Measurements from ENCODE around the gene ARMC10. TPM values are rescaled to one million over a fixed set of nuclear protein-coding genes. Genes with fewer than 3 reads are reported as not detected.
A peak's percentile ranks its signal among the peaks of the same experiment; 100 is the strongest.

The ARMC10 gene
- total and polyA plus RNA-seq, 9 of the 15 experiments (the other 6 are each of a cell fraction or from before 2014, with no cell fraction given): 17.0 to 113 (median 72.6) TPM

DNA sequence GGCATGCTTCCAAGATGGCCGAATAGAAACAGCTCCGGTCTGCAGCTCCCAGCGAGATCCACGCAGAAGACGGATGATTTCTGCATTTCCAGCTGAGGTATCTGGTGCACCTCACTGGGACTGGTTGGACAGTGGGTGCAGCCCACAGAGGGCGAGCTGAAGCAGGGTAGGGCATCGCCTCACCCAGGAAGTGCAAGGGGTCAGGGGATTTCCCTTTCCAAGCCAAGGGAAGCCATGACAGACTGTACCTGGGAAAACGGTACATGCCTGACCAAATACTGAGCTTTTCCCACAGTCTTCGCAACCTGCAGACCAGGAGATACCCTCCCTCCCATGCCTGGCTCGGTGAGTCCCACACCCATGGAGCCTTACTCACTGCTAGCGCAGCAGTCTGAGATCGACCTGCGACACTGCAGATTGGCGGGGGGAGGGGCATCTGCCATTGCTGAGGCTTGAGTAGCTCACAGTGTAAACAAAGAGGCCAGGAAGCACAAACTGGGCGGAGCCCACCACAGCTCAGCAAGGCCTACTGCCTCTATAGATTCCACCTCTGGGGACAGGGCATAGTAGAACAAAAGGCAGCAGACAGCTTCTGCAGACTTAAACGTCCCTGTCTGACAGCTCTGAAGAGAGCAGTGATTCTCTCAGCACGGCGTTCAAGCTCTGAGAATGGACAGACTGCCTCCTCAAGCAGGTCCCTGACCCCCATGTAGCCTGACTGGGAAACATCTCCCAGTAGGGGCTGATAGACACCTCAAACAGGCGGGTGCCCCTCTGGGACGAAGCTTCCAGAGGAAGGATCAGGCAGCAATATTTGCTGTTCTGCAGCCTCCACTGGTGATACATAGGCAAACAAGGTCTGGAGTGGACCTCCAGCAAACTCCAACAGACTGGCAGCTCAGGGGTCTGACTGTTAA lies 36.9 kb upstream of the ARMC10 start (continued):
- TF ChIP-seq, protein P1, sequence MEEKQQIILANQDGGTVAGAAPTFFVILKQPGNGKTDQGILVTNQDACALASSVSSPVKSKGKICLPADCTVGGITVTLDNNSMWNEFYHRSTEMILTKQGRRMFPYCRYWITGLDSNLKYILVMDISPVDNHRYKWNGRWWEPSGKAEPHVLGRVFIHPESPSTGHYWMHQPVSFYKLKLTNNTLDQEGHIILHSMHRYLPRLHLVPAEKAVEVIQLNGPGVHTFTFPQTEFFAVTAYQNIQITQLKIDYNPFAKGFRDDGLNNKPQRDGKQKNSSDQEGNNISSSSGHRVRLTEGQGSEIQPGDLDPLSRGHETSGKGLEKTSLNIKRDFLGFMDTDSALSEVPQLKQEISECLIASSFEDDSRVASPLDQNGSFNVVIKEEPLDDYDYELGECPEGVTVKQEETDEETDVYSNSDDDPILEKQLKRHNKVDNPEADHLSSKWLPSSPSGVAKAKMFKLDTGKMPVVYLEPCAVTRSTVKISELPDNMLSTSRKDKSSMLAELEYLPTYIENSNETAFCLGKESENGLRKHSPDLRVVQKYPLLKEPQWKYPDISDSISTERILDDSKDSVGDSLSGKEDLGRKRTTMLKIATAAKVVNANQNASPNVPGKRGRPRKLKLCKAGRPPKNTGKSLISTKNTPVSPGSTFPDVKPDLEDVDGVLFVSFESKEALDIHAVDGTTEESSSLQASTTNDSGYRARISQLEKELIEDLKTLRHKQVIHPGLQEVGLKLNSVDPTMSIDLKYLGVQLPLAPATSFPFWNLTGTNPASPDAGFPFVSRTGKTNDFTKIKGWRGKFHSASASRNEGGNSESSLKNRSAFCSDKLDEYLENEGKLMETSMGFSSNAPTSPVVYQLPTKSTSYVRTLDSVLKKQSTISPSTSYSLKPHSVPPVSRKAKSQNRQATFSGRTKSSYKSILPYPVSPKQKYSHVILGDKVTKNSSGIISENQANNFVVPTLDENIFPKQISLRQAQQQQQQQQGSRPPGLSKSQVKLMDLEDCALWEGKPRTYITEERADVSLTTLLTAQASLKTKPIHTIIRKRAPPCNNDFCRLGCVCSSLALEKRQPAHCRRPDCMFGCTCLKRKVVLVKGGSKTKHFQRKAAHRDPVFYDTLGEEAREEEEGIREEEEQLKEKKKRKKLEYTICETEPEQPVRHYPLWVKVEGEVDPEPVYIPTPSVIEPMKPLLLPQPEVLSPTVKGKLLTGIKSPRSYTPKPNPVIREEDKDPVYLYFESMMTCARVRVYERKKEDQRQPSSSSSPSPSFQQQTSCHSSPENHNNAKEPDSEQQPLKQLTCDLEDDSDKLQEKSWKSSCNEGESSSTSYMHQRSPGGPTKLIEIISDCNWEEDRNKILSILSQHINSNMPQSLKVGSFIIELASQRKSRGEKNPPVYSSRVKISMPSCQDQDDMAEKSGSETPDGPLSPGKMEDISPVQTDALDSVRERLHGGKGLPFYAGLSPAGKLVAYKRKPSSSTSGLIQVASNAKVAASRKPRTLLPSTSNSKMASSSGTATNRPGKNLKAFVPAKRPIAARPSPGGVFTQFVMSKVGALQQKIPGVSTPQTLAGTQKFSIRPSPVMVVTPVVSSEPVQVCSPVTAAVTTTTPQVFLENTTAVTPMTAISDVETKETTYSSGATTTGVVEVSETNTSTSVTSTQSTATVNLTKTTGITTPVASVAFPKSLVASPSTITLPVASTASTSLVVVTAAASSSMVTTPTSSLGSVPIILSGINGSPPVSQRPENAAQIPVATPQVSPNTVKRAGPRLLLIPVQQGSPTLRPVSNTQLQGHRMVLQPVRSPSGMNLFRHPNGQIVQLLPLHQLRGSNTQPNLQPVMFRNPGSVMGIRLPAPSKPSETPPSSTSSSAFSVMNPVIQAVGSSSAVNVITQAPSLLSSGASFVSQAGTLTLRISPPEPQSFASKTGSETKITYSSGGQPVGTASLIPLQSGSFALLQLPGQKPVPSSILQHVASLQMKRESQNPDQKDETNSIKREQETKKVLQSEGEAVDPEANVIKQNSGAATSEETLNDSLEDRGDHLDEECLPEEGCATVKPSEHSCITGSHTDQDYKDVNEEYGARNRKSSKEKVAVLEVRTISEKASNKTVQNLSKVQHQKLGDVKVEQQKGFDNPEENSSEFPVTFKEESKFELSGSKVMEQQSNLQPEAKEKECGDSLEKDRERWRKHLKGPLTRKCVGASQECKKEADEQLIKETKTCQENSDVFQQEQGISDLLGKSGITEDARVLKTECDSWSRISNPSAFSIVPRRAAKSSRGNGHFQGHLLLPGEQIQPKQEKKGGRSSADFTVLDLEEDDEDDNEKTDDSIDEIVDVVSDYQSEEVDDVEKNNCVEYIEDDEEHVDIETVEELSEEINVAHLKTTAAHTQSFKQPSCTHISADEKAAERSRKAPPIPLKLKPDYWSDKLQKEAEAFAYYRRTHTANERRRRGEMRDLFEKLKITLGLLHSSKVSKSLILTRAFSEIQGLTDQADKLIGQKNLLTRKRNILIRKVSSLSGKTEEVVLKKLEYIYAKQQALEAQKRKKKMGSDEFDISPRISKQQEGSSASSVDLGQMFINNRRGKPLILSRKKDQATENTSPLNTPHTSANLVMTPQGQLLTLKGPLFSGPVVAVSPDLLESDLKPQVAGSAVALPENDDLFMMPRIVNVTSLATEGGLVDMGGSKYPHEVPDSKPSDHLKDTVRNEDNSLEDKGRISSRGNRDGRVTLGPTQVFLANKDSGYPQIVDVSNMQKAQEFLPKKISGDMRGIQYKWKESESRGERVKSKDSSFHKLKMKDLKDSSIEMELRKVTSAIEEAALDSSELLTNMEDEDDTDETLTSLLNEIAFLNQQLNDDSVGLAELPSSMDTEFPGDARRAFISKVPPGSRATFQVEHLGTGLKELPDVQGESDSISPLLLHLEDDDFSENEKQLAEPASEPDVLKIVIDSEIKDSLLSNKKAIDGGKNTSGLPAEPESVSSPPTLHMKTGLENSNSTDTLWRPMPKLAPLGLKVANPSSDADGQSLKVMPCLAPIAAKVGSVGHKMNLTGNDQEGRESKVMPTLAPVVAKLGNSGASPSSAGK (IDR thresholded peaks at IDR 0.05): peak; percentile 47
- TF ChIP-seq, protein P2, sequence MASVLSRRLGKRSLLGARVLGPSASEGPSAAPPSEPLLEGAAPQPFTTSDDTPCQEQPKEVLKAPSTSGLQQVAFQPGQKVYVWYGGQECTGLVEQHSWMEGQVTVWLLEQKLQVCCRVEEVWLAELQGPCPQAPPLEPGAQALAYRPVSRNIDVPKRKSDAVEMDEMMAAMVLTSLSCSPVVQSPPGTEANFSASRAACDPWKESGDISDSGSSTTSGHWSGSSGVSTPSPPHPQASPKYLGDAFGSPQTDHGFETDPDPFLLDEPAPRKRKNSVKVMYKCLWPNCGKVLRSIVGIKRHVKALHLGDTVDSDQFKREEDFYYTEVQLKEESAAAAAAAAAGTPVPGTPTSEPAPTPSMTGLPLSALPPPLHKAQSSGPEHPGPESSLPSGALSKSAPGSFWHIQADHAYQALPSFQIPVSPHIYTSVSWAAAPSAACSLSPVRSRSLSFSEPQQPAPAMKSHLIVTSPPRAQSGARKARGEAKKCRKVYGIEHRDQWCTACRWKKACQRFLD (CRISPR knock-in tag; IDR thresholded peaks at IDR 0.05): peak; percentile 86; the same call in 1 of the 2 replicates
- peak; percentile 87 for TF ChIP-seq POLR2A (conservative IDR thresholded peaks at IDR 0.05)
- TF ChIP-seq KLF13 (tag; IDR thresholded peaks at IDR 0.05; ENCODE audit: borderline replicate concordance, low read depth): peak; percentile 54; the same call in 1 of the 2 replicates
- TF ChIP-seq FOXJ3 (CRISPR knock-in tag; IDR thresholded peaks at IDR 0.05): 0 out of 2 replicates have a peak, but pooled peaks have one; percentile 61
- peak; percentile 58 for TF ChIP-seq CBFA2T3 (IDR thresholded peaks at IDR 0.05)
- TF ChIP-seq, protein P3, sequence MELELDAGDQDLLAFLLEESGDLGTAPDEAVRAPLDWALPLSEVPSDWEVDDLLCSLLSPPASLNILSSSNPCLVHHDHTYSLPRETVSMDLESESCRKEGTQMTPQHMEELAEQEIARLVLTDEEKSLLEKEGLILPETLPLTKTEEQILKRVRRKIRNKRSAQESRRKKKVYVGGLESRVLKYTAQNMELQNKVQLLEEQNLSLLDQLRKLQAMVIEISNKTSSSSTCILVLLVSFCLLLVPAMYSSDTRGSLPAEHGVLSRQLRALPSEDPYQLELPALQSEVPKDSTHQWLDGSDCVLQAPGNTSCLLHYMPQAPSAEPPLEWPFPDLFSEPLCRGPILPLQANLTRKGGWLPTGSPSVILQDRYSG (tag; conservative IDR thresholded peaks at IDR 0.05; ENCODE audit: low read depth): peak; percentile 93
- TF ChIP-seq TAL1 (IDR thresholded peaks at IDR 0.05): 0 out of 2 replicates have a peak, but pooled peaks have one; percentile 17
- TF ChIP-seq, protein P4, sequence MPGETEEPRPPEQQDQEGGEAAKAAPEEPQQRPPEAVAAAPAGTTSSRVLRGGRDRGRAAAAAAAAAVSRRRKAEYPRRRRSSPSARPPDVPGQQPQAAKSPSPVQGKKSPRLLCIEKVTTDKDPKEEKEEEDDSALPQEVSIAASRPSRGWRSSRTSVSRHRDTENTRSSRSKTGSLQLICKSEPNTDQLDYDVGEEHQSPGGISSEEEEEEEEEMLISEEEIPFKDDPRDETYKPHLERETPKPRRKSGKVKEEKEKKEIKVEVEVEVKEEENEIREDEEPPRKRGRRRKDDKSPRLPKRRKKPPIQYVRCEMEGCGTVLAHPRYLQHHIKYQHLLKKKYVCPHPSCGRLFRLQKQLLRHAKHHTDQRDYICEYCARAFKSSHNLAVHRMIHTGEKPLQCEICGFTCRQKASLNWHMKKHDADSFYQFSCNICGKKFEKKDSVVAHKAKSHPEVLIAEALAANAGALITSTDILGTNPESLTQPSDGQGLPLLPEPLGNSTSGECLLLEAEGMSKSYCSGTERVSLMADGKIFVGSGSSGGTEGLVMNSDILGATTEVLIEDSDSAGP (CRISPR knock-in tag; IDR thresholded peaks at IDR 0.05): peak; percentile 52; the same call in 1 of the 2 replicates
- peak; percentile 68 for TF ChIP-seq POLR2AphosphoS5 (IDR thresholded peaks at IDR 0.05; ENCODE audit: control insufficient read depth, insufficient read depth, low read depth, low read length)

Data from K562 (cell line).